ENCODE data around the gene BRD1.
"Not testable (repeated sequence)": the region's sequence is repeated elsewhere in the genome, so short reads cannot be mapped to it uniquely, and the experiment has no call there.

BRD1 gene

GRCh38 chr22:49781886-49782285 lies 45.8 kb downstream of the BRD1 start:
- not testable (repeated sequence) for DNase-seq

- no peak for DNase-seq
These were observed 46.3 kb downstream of the BRD1 start for GRCh38 chr22:49781289-49781782.

GRCh38 chr22:49780698-49781288 lies 46.9 kb downstream of the BRD1 start:
- no peak for DNase-seq

- DNase-seq, result no peak
These were observed 47.6 kb downstream of the BRD1 start for GRCh38 chr22:49779853-49780697.

- no peak for DNase-seq
These were observed 48.5 kb downstream of the BRD1 start for GRCh38 chr22:49779211-49779610.

GRCh38 chr22:49777569-49778249 lies 50.0 kb downstream of the BRD1 start:
- no peak for DNase-seq

- DNase-seq, result no peak
These were observed 50.8 kb downstream of the BRD1 start for GRCh38 chr22:49776891-49777290.

- DNase-seq, result no peak
These were observed 51.7 kb downstream of the BRD1 start for GRCh38 chr22:49775867-49776511.

GRCh38 chr22:49775191-49775866 lies 52.3 kb downstream of the BRD1 start:
- DNase-seq, result no peak

GRCh38 chr22:49774499-49775151 lies 53.0 kb downstream of the BRD1 start:
- no peak for DNase-seq

GRCh38 chr22:49774046-49774445 lies 53.6 kb downstream of the BRD1 start:
- DNase-seq, result no peak

GRCh38 chr22:49773531-49773930 lies 54.1 kb downstream of the BRD1 start:
- DNase-seq, result no peak

- no peak for DNase-seq
These were observed 55.0 kb downstream of the BRD1 start for GRCh38 chr22:49772692-49773091.

GRCh38 chr22:49771266-49772065 lies 56.2 kb downstream of the BRD1 start:
- DNase-seq, result no peak

- no peak for DNase-seq
These were observed 57.0 kb downstream of the BRD1 start for GRCh38 chr22:49770547-49771265.

- no peak for DNase-seq
These were observed 57.8 kb downstream of the BRD1 start for GRCh38 chr22:49769691-49770546.

GRCh38 chr22:49768951-49769690 lies 58.6 kb downstream of the BRD1 start:
- no peak for DNase-seq

GRCh38 chr22:49768077-49768910 lies 59.4 kb downstream of the BRD1 start:
- DNase-seq, result no peak

Data from cortex of kidney (tissue), 1 donor.